DOHH2 (cell line): Measurements from ENCODE around the gene CFTR.

Source experiments
- H3F3A ChIP-seq: fragments of 200-600 bp; sonication (generic), shearing (Covaris generic); 2 replicates; pipeline ENCODE4 v1.6.0; 2016; ENCODE audit warnings: antibody characterized with exemption, mild to moderate bottlenecking; ENCODE audit not compliant: control insufficient read depth, insufficient read depth
- H3K27ac ChIP-seq: fragments of 200-600 bp; sonication (generic); 2 replicates; pipeline ENCODE4 v1.5.1; 2014; ENCODE audit warnings: low read depth, mild to moderate bottlenecking, low read length, moderate library complexity
- H3K27me3 ChIP-seq: fragments of 200-600 bp; sonication (generic); 2 replicates; pipeline ENCODE4 v1.6.1; 2014; ENCODE audit warnings: mild to moderate bottlenecking, low read length, mixed read lengths; ENCODE audit not compliant: control insufficient read depth
- H3K36me3 ChIP-seq: fragments of 200-600 bp; sonication (generic); 2 replicates; pipeline ENCODE4 v1.6.1; 2014; ENCODE audit warnings: mild to moderate bottlenecking, low read length, moderate library complexity, mixed read lengths; ENCODE audit not compliant: control insufficient read depth
- H3K4me1 ChIP-seq: fragments of 200-600 bp; sonication (generic); 2 replicates; pipeline ENCODE4 v1.6.1; 2014; ENCODE audit warnings: mild to moderate bottlenecking, low read length, mixed read lengths; ENCODE audit not compliant: control insufficient read depth
- H3K4me2 ChIP-seq: fragments of 200-600 bp; sonication (generic); 2 replicates; pipeline ENCODE4 v1.6.0; 2014; ENCODE audit warnings: mild to moderate bottlenecking, low read length, moderate library complexity
- H3K4me3 ChIP-seq: fragments of 200-600 bp; sonication (generic); 2 replicates; pipeline ENCODE4 v1.5.1; 2014; ENCODE audit warnings: mild to moderate bottlenecking, low read length, mixed read lengths
- H3K79me2 ChIP-seq: fragments of 200-600 bp; sonication (generic); 2 replicates; pipeline ENCODE4 v1.6.1; 2014; ENCODE audit warnings: mild to moderate bottlenecking, low read length, mixed read lengths; ENCODE audit not compliant: control insufficient read depth
- H3K9me2 ChIP-seq: fragments of 200-600 bp; sonication (generic); replicated peaks from 2 replicates; pipeline ENCODE4 v1.6.1; 2014; ENCODE audit warnings: mild to moderate bottlenecking, low read length, mixed read lengths; ENCODE audit not compliant: control insufficient read depth
- H3K9me3 ChIP-seq: fragments of 200-600 bp; sonication (generic); 2 replicates; pipeline ENCODE4 v1.6.1; 2014; ENCODE audit warnings: antibody characterized with exemption, low read length, mixed read lengths; ENCODE audit not compliant: control insufficient read depth, insufficient read depth
- H4K20me1 ChIP-seq: fragments of 200-600 bp; sonication (generic); 2 replicates; pipeline ENCODE4 v1.6.0; 2014; ENCODE audit warnings: low read depth, mild to moderate bottlenecking, antibody characterized with exemption, low read length, moderate library complexity; ENCODE audit not compliant: control insufficient read depth, insufficient read depth
- CTCF ChIP-seq: fragments of 200-600 bp; sonication (generic); IDR thresholded peaks from one replicate; pipeline ENCODE4 v1.5.1; 2014; ENCODE audit warnings: antibody characterized with exemption, mild to moderate bottlenecking, low read depth, low read length; ENCODE audit not compliant: poor library complexity, severe bottlenecking
- EZH2phosphoT487 ChIP-seq: fragments of 200-600 bp; sonication (generic); IDR thresholded peaks from 2 replicates; pipeline ENCODE4 v1.6.1; 2017; ENCODE audit warnings: borderline replicate concordance, mild to moderate bottlenecking, antibody characterized with exemption, low read length, moderate library complexity, mixed read lengths

Gene CFTR

GRCh38 chr7:117716707-117717299 lies 237.0 kb downstream of the CFTR start:
- no peak for TF ChIP-seq EZH2phosphoT487
- TF ChIP-seq CTCF, result no peak
- no peak overlapping the region for H3K4me2 ChIP-seq
- H3F3A ChIP-seq, result no peaks in the 10 kb centered on the region
- H3K9me2 ChIP-seq, result no peaks in the 10 kb centered on the region
- no peaks in the 10 kb centered on the region for H3K27me3 ChIP-seq
- H3K4me1 ChIP-seq, result no peaks in the 10 kb centered on the region
- H3K9me3 ChIP-seq, result no peaks in the 10 kb centered on the region
- H3K4me3 ChIP-seq, result no peak overlapping the region
- H3K79me2 ChIP-seq, result no peaks in the 10 kb centered on the region
- H4K20me1 ChIP-seq, result no peaks in the 10 kb centered on the region
- H3K36me3 ChIP-seq, result no peaks in the 10 kb centered on the region
- H3K27ac ChIP-seq, result no peak overlapping the region

- Histone ChIP-seq H3K4me2 (no peak overlapping the region), H3K27ac (no peak overlapping the region), H3K9me3 (no peaks in the 10 kb centered on the region), H3K4me3 (no peak overlapping the region), H3K27me3 (no peaks in the 10 kb centered on the region), H3K36me3 (no peaks in the 10 kb centered on the region), H3K79me2 (no peaks in the 10 kb centered on the region), H3K4me1 (no peaks in the 10 kb centered on the region), H3K9me2 (no peaks in the 10 kb centered on the region), H4K20me1 (no peaks in the 10 kb centered on the region), H3F3A (no peaks in the 10 kb centered on the region)
- TF ChIP-seq CTCF (no peak), EZH2phosphoT487 (no peak)
Observed at GRCh38 chr7:117717357-117717756, 237.5 kb downstream of the CFTR start.
